ENCODE measurements around the gene FAM83E.

DNA sequence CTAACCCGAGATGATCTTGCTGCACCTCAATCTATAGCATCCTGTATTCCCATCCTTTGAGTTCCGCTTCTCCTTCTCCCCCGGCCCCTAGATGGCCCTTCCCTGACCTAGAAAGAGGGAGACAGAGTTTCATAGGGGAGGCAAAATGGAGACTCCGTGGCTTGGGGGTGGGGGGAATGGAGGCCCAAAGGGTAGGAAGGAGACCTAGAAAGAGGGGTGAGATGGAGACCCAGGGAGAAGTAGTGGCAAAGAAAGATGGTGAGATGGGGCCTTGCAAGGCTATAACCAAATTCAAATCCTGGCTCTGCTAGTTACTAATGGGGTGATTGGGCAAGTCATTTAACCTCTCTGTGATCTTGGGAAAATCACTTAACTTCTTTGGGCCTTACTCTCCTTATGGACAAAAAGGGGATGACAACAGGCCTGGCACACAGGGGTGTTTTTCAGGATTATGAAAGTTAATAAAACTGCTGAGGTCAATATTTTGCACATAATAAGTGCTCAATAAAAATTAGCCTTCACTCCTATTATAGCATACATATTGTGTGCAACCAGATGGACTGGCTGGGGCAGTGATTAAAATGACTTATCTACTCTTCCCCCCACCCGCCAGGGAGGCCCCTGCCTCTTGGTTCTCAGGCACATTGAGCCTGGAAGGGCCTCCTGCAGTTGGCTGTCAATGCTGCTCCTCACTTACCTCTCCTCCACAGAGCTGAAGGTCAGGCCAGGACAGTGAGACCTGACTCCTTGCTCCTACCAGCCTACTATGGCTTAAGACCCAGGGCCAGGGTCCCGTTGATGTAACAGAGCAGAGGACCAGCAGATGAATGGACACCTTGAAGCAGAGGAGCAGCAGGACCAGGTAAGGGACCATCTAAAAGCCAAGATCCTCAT is 5.1 kb upstream of the FAM83E start:
- TF ChIP-seq, protein P1, sequence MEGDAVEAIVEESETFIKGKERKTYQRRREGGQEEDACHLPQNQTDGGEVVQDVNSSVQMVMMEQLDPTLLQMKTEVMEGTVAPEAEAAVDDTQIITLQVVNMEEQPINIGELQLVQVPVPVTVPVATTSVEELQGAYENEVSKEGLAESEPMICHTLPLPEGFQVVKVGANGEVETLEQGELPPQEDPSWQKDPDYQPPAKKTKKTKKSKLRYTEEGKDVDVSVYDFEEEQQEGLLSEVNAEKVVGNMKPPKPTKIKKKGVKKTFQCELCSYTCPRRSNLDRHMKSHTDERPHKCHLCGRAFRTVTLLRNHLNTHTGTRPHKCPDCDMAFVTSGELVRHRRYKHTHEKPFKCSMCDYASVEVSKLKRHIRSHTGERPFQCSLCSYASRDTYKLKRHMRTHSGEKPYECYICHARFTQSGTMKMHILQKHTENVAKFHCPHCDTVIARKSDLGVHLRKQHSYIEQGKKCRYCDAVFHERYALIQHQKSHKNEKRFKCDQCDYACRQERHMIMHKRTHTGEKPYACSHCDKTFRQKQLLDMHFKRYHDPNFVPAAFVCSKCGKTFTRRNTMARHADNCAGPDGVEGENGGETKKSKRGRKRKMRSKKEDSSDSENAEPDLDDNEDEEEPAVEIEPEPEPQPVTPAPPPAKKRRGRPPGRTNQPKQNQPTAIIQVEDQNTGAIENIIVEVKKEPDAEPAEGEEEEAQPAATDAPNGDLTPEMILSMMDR (conservative IDR thresholded peaks at IDR 0.05 in 1 of 2, IDR thresholded peaks at IDR 0.05 in 1 of 2; ENCODE audit: extremely low read depth in 1 of 2, insufficient read depth in 1 of 2, low read depth in 1 of 2, low read length in 2 of 2), result no peak
- TF ChIP-seq EZH2 (IDR thresholded peaks at IDR 0.05; ENCODE audit: borderline replicate concordance, low read length), result no peak
